Left hindlimb (tissue), 1 donor: ENCODE data around the gene ATP2A2.

Source experiments
- DNase-seq: peaks from one replicate; pipeline ENCODE4 v3.0.0-alpha.2; 2018

Gene ATP2A2

GRCh38 chr12:110262442-110263388, 18.3 kb upstream of the ATP2A2 start:
- no peak for DNase-seq

GRCh38 chr12:110266381-110266960, 14.6 kb upstream of the ATP2A2 start:
- DNase-seq: no peak

DNA sequence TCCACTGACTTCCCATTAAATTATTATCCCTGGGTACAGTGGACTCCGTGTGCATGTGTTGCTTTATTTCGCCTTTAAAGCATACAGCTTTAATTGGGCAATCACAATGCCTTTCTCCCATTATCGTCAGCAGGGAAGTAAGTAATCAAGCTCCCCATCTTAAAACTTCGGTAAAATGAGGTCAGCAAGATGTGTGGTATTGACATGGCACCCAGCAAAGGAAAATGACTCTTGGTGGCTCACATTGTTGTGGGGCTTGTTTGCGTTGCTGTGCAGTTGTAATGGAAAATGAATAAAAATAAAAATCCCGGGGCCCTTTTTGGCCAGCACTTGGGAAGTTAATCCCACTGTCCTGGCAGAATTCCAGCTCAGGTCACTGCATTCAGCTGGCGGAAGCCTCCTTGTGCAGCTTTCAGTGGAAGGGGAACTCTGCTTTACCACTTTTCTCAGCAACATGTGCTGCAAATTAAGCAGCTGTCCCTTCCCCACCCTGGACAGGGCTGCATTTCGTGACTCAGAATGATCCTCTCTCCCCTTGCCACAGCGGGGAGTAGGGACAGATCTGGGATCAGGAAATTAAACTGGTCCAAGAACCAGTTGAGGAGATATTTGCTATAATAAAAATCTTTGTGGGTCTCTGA, 13.9 kb upstream of the ATP2A2 start:
- DNase-seq: peak; percentile 86

- peak; percentile 68 for DNase-seq
These were observed 11.4 kb upstream of the ATP2A2 start for GRCh38 chr12:110269622-110270124.

DNA sequence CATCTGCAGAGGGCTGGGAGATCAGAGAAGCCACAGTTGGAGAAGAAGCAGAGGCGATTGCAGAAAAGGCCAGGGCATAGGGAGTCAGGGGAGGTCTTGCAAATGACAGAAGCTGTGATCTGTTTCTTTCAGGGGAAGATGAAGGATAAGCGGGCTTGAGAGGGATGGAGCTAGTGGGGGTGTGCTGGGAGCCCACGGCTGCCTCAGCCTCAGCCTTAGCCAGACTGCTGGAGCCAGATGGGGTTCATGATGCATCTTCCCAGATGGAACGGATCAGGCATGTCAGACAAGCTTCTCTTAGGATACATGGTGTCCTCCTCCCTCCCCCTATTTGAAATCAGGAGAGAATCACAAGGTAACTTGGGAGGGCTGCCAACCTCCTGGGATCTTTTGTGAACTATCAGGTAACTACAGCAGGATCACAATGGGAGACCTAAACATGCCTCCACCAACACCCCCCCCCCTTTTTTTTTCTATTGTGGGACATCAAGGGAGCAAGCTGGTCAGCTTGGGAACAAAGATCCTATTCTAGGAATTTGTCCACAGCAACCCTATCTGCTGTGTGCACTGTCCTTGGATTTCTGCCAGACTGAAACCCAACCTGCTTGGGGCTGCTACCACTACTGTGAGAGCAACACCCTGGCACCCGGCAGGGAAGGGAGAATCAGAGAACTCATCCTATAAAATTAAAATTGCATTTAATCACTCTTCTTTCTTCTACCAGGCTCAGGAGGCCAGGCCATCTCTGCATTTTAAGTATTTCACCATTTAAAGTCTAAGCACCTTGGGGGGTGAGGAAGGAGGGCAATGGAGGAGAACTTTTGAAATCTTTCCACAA, 10.7 kb upstream of the ATP2A2 start:
- DNase-seq: peak; percentile 58

- no peak for DNase-seq
These were observed 10.0 kb upstream of the ATP2A2 start for GRCh38 chr12:110271015-110271414.

GRCh38 chr12:110277530-110278254, 3.4 kb upstream of the ATP2A2 start:
- DNase-seq: no peak

- DNase-seq: no peak
These were observed 2.9 kb upstream of the ATP2A2 start for GRCh38 chr12:110278255-110278536.

DNA sequence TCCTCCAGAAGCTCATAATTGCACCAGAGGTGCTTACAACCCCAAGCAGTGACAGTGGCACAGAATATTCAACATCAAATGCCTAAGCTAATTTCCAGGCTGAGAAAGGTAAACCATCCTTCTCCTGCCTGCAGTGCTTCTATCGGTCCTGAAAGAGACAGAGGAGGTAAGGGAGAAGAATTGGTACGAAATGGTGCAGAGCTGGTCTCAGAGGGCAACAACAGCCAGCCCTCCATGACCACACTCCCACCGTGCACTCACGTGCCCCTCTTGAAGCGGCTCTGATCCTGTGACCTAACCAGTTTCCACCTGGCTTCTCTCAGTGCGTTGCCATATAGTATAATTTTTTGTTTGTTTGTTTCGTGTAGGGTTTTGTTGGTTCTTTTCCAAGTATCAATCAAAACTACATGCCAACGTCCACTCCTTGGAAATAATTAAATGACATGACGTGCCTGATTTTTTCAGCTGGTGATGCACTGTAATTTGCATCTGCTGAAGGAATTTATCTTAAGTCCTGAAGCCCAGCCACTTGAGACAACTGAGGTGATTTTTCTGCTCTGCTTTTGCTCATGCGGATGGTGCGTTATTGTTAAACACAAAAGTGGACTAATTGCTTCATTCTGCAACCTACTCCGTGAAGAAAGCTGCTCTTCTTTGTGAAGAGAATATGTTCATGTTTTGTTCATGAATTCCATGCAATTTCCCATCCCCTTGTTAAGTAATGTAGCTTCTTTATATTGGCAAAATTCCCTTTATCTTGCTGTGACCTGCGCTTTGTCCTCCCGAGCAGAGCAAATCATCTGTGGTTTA, 1.3 kb upstream of the ATP2A2 start:
- no peak for DNase-seq

- DNase-seq: peak; percentile 70
These were observed 662 bp upstream of the ATP2A2 start for GRCh38 chr12:110280392-110280778.

GRCh38 chr12:110281549-110282299, 677 bp downstream of the ATP2A2 start:
- peak; percentile 70 for DNase-seq

- no peak for DNase-seq
These were observed 1.3 kb downstream of the ATP2A2 start for GRCh38 chr12:110282300-110282860.

- no peak for DNase-seq
These were observed 2.1 kb downstream of the ATP2A2 start for GRCh38 chr12:110282956-110283817.

- DNase-seq: no peak
These were observed 3.5 kb downstream of the ATP2A2 start for GRCh38 chr12:110284597-110284996.

- DNase-seq: no peak
These were observed 5.6 kb downstream of the ATP2A2 start for GRCh38 chr12:110286623-110287022.

- DNase-seq: no peak
These were observed 6.9 kb downstream of the ATP2A2 start for GRCh38 chr12:110287986-110288385.

DNA sequence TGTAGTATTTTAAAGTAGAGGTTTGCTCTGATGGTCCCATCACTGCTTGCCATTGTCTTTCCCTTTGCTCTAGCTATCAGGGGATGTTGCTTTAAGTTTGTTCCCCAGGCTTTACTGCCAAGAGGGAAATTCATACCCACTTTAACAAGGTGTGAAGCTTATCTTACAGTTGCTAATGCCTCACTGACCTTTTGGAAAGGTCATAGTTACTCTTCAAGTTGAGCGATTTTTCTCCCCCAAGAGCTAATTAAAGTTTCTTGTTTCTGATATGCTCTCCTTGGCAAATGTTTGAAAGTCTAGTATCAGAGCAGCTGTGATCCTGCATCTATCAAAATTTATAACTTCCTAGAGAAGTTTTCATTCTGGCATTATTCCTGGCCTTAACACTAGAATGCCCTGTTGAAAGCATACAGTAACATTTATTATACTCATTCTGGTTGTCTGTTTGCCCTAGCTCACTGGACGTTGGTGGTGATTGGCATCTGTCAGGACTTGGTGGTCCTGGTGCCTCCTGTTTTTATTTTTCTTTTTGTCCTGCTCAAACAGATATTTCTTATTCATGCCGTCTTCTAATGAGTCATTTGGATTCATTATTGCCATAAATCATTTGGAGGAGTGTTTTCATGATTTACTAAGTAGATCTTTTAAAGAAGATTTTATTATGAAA, 8.1 kb downstream of the ATP2A2 start:
- no peak for DNase-seq

- DNase-seq: no peak
These were observed 8.6 kb downstream of the ATP2A2 start for GRCh38 chr12:110289711-110290078.
